ENCODE data around the gene DNMBP. TPM values are rescaled to one million over a fixed set of nuclear protein-coding genes. Genes with fewer than 3 reads are reported as not detected.

The DNMBP gene
- total RNA-seq, 1 experiment from 2014 or later, result 13.8 TPM

GRCh38 chr10:99929360-99929759 lies 80.4 kb downstream of the DNMBP start:
- H3K9ac ChIP-seq (ENCODE audit: low read length), result no peak overlapping the region
- H3K36me3 ChIP-seq (ENCODE audit: insufficient read depth, low read length), result no peaks in the 10 kb centered on the region
- no peaks in the 10 kb centered on the region for H4K20me1 ChIP-seq (ENCODE audit: insufficient read depth, low read depth, low read length)
- H3K4me1 ChIP-seq (ENCODE audit: low read length), result no peaks in the 10 kb centered on the region
- no peaks in the 10 kb centered on the region for H3K9me2 ChIP-seq (replicated peaks; ENCODE audit: insufficient read depth, low read length)
- H3K4me2 ChIP-seq (ENCODE audit: low read depth, low read length, poor library complexity, severe bottlenecking), result no peak overlapping the region
- no peaks in the 10 kb centered on the region for H3K9me3 ChIP-seq (ENCODE audit: low read length)
- no peak for DNase-seq
- H2AFZ ChIP-seq (ENCODE audit: low read length), result no peak overlapping the region
- no peaks in the 10 kb centered on the region for H3K27me3 ChIP-seq (ENCODE audit: low read length)
- no peak overlapping the region for H3K27ac ChIP-seq (ENCODE audit: low read length)
- peaks cover 50% of the 10 kb centered on the region for H3K79me2 ChIP-seq (ENCODE audit: low read length)
- H3K4me3 ChIP-seq (ENCODE audit: low read length), result no peak overlapping the region

- peaks cover 55% of the 10 kb centered on the region for H3K79me2 ChIP-seq (ENCODE audit: low read length)
- no peaks in the 10 kb centered on the region for H3K27me3 ChIP-seq (ENCODE audit: low read length)
- H4K20me1 ChIP-seq (ENCODE audit: insufficient read depth, low read depth, low read length), result no peaks in the 10 kb centered on the region
- no peaks in the 10 kb centered on the region for H3K36me3 ChIP-seq (ENCODE audit: insufficient read depth, low read length)
- no peak overlapping the region for H3K9ac ChIP-seq (ENCODE audit: low read length)
- H3K9me3 ChIP-seq (ENCODE audit: low read length), result no peaks in the 10 kb centered on the region
- H3K4me3 ChIP-seq (ENCODE audit: low read length), result no peak overlapping the region
- no peak overlapping the region for H2AFZ ChIP-seq (ENCODE audit: low read length)
- DNase-seq, result no peak
- H3K4me2 ChIP-seq (ENCODE audit: low read depth, low read length, poor library complexity, severe bottlenecking), result no peak overlapping the region
- H3K4me1 ChIP-seq (ENCODE audit: low read length), result no peaks in the 10 kb centered on the region
- no peaks in the 10 kb centered on the region for H3K9me2 ChIP-seq (replicated peaks; ENCODE audit: insufficient read depth, low read length)
- H3K27ac ChIP-seq (ENCODE audit: low read length), result no peak overlapping the region
Observed at GRCh38 chr10:99927721-99928280, 81.9 kb downstream of the DNMBP start.

GRCh38 chr10:99926925-99927720 lies 82.6 kb downstream of the DNMBP start:
- Histone ChIP-seq H3K9me3 (ENCODE audit: low read length) (no peaks in the 10 kb centered on the region), H3K36me3 (ENCODE audit: insufficient read depth, low read length) (no peaks in the 10 kb centered on the region), H3K4me3 (ENCODE audit: low read length) (no peak overlapping the region), H4K20me1 (ENCODE audit: insufficient read depth, low read depth, low read length) (no peaks in the 10 kb centered on the region), H3K79me2 (ENCODE audit: low read length) (peaks cover 60% of the 10 kb centered on the region), H2AFZ (ENCODE audit: low read length) (no peak overlapping the region), H3K27me3 (ENCODE audit: low read length) (no peaks in the 10 kb centered on the region), H3K9ac (ENCODE audit: low read length) (no peak overlapping the region), H3K4me2 (ENCODE audit: low read depth, low read length, poor library complexity, severe bottlenecking) (no peak overlapping the region), H3K9me2 (replicated peaks; ENCODE audit: insufficient read depth, low read length) (no peaks in the 10 kb centered on the region), H3K4me1 (ENCODE audit: low read length) (no peaks in the 10 kb centered on the region), H3K27ac (ENCODE audit: low read length) (no peak overlapping the region)
- no peak for DNase-seq

- peaks cover 55% of the 10 kb centered on the region for H3K79me2 ChIP-seq (ENCODE audit: low read length)
- H3K4me1 ChIP-seq (ENCODE audit: low read length), result no peaks in the 10 kb centered on the region
- no peak overlapping the region for H3K27ac ChIP-seq (ENCODE audit: low read length)
- no peaks in the 10 kb centered on the region for H4K20me1 ChIP-seq (ENCODE audit: insufficient read depth, low read depth, low read length)
- no peak overlapping the region for H3K4me2 ChIP-seq (ENCODE audit: low read depth, low read length, poor library complexity, severe bottlenecking)
- H3K9me3 ChIP-seq (ENCODE audit: low read length), result no peaks in the 10 kb centered on the region
- no peaks in the 10 kb centered on the region for H3K36me3 ChIP-seq (ENCODE audit: insufficient read depth, low read length)
- no peak overlapping the region for H3K4me3 ChIP-seq (ENCODE audit: low read length)
- H2AFZ ChIP-seq (ENCODE audit: low read length), result no peak overlapping the region
- no peak for DNase-seq
- H3K9ac ChIP-seq (ENCODE audit: low read length), result no peak overlapping the region
- H3K27me3 ChIP-seq (ENCODE audit: low read length), result no peaks in the 10 kb centered on the region
- no peaks in the 10 kb centered on the region for H3K9me2 ChIP-seq (replicated peaks; ENCODE audit: insufficient read depth, low read length)
Observed at GRCh38 chr10:99924451-99925255, 85.1 kb downstream of the DNMBP start.

GRCh38 chr10:99921948-99922347 lies 87.8 kb downstream of the DNMBP start:
- no peak overlapping the region for H2AFZ ChIP-seq (ENCODE audit: low read length)
- H3K36me3 ChIP-seq (ENCODE audit: insufficient read depth, low read length), result no peaks in the 10 kb centered on the region
- no peaks in the 10 kb centered on the region for H3K9me2 ChIP-seq (replicated peaks; ENCODE audit: insufficient read depth, low read length)
- H3K4me3 ChIP-seq (ENCODE audit: low read length), result no peak overlapping the region
- H3K27me3 ChIP-seq (ENCODE audit: low read length), result no peaks in the 10 kb centered on the region
- no peak overlapping the region for H3K4me2 ChIP-seq (ENCODE audit: low read depth, low read length, poor library complexity, severe bottlenecking)
- H3K9ac ChIP-seq (ENCODE audit: low read length), result no peak overlapping the region
- peaks cover 48% of the 10 kb centered on the region for H3K79me2 ChIP-seq (ENCODE audit: low read length)
- no peak for DNase-seq
- no peaks in the 10 kb centered on the region for H3K9me3 ChIP-seq (ENCODE audit: low read length)
- no peak overlapping the region for H3K27ac ChIP-seq (ENCODE audit: low read length)
- no peaks in the 10 kb centered on the region for H3K4me1 ChIP-seq (ENCODE audit: low read length)
- no peaks in the 10 kb centered on the region for H4K20me1 ChIP-seq (ENCODE audit: insufficient read depth, low read depth, low read length)

GRCh38 chr10:99920901-99921300 lies 88.8 kb downstream of the DNMBP start:
- H3K4me3 ChIP-seq (ENCODE audit: low read length), result no peak overlapping the region

GRCh38 chr10:99920486-99920885 lies 89.3 kb downstream of the DNMBP start:
- H3K27ac ChIP-seq (ENCODE audit: low read length), result no peak overlapping the region
- H3K9me2 ChIP-seq (replicated peaks; ENCODE audit: insufficient read depth, low read length), result no peaks in the 10 kb centered on the region
- H3K36me3 ChIP-seq (ENCODE audit: insufficient read depth, low read length), result no peaks in the 10 kb centered on the region
- DNase-seq, result no peak
- H3K79me2 ChIP-seq (ENCODE audit: low read length), result peaks cover 41% of the 10 kb centered on the region
- no peak overlapping the region for H3K4me3 ChIP-seq (ENCODE audit: low read length)
- no peaks in the 10 kb centered on the region for H4K20me1 ChIP-seq (ENCODE audit: insufficient read depth, low read depth, low read length)
- no peak overlapping the region for H3K4me2 ChIP-seq (ENCODE audit: low read depth, low read length, poor library complexity, severe bottlenecking)
- H3K27me3 ChIP-seq (ENCODE audit: low read length), result no peaks in the 10 kb centered on the region
- no peak overlapping the region for H2AFZ ChIP-seq (ENCODE audit: low read length)
- no peaks in the 10 kb centered on the region for H3K4me1 ChIP-seq (ENCODE audit: low read length)
- no peaks in the 10 kb centered on the region for H3K9me3 ChIP-seq (ENCODE audit: low read length)
- no peak overlapping the region for H3K9ac ChIP-seq (ENCODE audit: low read length)

More at GRCh38 chr10:99920901-99921300, 88.8 kb downstream of the DNMBP start:
- Histone ChIP-seq H3K4me2 (ENCODE audit: low read depth, low read length, poor library complexity, severe bottlenecking) (no peak overlapping the region), H3K36me3 (ENCODE audit: insufficient read depth, low read length) (no peaks in the 10 kb centered on the region), H3K9me2 (replicated peaks; ENCODE audit: insufficient read depth, low read length) (no peaks in the 10 kb centered on the region), H3K79me2 (ENCODE audit: low read length) (peaks cover 41% of the 10 kb centered on the region), H4K20me1 (ENCODE audit: insufficient read depth, low read depth, low read length) (no peaks in the 10 kb centered on the region), H3K27me3 (ENCODE audit: low read length) (no peaks in the 10 kb centered on the region), H3K9me3 (ENCODE audit: low read length) (no peaks in the 10 kb centered on the region), H3K9ac (ENCODE audit: low read length) (no peak overlapping the region), H3K4me1 (ENCODE audit: low read length) (no peaks in the 10 kb centered on the region), H3K27ac (ENCODE audit: low read length) (no peak overlapping the region), H2AFZ (ENCODE audit: low read length) (no peak overlapping the region)
- no peak for DNase-seq

All from Karpas-422 (cell line).